Thyroid gland (tissue), 4 donors: Measurements from ENCODE around the gene CPS1.

ENCODE experiments used
- POLR2A ChIP-seq, 2 donors: fragments of 450-650 bp; IDR thresholded peaks; one replicate each; pipeline ENCODE4 v1.6.1; 2017; ENCODE audit warnings: antibody characterized with exemption in 2 of 2, mild to moderate bottlenecking in 2 of 2, moderate library complexity in 1 of 2
- TF ChIP-seq, protein P1 (sequence below), 6 experiments: fragments of 200-600 bp in 3 of 6; fragments of 450-650 bp in 3 of 6; sonication (generic) in 3 of 6; IDR thresholded peaks; one replicate each; pipeline ENCODE4 v1.5.1; 2016 to 2019; ENCODE audit warnings: antibody characterized with exemption in 6 of 6, mild to moderate bottlenecking in 2 of 6, inconsistent platforms in 1 of 6, moderate library complexity in 1 of 6

DNA sequence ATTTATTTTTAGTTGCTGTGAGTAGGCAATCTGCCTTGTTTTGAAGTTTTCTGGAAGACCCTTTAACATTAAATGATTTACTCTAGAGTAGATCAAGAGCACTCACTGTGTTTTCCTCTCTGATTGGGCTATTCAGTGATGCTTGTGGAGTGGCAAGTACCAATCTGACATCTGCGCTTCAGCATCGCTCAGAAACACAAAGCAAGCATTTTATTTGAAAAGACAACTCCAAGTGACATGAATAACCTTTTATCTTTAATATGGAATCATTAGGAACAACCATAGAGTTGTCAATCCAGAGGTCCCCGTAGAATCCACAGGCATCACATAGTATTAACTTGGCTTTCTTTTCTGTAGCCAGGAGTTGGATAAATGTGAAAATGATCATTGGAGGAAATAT is 114.7 kb downstream of the CPS1 start:
- TF ChIP-seq, protein P1, sequence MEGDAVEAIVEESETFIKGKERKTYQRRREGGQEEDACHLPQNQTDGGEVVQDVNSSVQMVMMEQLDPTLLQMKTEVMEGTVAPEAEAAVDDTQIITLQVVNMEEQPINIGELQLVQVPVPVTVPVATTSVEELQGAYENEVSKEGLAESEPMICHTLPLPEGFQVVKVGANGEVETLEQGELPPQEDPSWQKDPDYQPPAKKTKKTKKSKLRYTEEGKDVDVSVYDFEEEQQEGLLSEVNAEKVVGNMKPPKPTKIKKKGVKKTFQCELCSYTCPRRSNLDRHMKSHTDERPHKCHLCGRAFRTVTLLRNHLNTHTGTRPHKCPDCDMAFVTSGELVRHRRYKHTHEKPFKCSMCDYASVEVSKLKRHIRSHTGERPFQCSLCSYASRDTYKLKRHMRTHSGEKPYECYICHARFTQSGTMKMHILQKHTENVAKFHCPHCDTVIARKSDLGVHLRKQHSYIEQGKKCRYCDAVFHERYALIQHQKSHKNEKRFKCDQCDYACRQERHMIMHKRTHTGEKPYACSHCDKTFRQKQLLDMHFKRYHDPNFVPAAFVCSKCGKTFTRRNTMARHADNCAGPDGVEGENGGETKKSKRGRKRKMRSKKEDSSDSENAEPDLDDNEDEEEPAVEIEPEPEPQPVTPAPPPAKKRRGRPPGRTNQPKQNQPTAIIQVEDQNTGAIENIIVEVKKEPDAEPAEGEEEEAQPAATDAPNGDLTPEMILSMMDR (IDR thresholded peaks at IDR 0.05): no peak
- no peak for TF ChIP-seq POLR2A (IDR thresholded peaks at IDR 0.05)
